ENCODE results near the gene PRAMEF17.
"Not testable (repeated sequence)": the region's sequence is repeated elsewhere in the genome, so short reads cannot be mapped to it uniquely, and the experiment has no call there.

GRCh38 chr1:13366536-13366935, 22.9 kb upstream of the PRAMEF17 start:
- TF ChIP-seq, protein P1, sequence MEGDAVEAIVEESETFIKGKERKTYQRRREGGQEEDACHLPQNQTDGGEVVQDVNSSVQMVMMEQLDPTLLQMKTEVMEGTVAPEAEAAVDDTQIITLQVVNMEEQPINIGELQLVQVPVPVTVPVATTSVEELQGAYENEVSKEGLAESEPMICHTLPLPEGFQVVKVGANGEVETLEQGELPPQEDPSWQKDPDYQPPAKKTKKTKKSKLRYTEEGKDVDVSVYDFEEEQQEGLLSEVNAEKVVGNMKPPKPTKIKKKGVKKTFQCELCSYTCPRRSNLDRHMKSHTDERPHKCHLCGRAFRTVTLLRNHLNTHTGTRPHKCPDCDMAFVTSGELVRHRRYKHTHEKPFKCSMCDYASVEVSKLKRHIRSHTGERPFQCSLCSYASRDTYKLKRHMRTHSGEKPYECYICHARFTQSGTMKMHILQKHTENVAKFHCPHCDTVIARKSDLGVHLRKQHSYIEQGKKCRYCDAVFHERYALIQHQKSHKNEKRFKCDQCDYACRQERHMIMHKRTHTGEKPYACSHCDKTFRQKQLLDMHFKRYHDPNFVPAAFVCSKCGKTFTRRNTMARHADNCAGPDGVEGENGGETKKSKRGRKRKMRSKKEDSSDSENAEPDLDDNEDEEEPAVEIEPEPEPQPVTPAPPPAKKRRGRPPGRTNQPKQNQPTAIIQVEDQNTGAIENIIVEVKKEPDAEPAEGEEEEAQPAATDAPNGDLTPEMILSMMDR (IDR thresholded peaks at IDR 0.05): not testable (repeated sequence)
- not testable (repeated sequence) for TF ChIP-seq POLR2AphosphoS5, POLR2A (IDR thresholded peaks at IDR 0.05)
